H1 (cell line): ENCODE data around the gene ADGRV1.

Experiments used
- CTCF ChIP-seq, 3 experiments: IDR thresholded peaks; 1 replicate in 2 of 3; 2 replicates in 1 of 3; pipeline versions ENCODE4 v1.5.1 to v1.6.1; 2011; ENCODE audit warnings: low read length in 3 of 3, mild to moderate bottlenecking in 3 of 3, inconsistent platforms in 2 of 3, low read depth in 1 of 3, moderate library complexity in 1 of 3; ENCODE audit not compliant: insufficient read depth in 1 of 3; ENCODE audit errors: control extremely low read depth in 1 of 3
- EZH2 ChIP-seq: fragments of 200-600 bp; sonication (generic); IDR thresholded peaks from 2 replicates; pipeline ENCODE4 v1.7.1; 2012; ENCODE audit warnings: low read depth, mild to moderate bottlenecking, moderate library complexity, low read length, inconsistent platforms; ENCODE audit not compliant: severe bottlenecking
- GTF2F1 ChIP-seq: IDR thresholded peaks from 2 replicates; pipeline ENCODE4 v1.6.1; 2012; ENCODE audit warnings: low read depth, low read length, improper control_type of control experiment, borderline replicate concordance
- KDM1A ChIP-seq: fragments of 200-600, 300-600 bp; sonication (generic); IDR thresholded peaks from 2 replicates; pipeline ENCODE4 v1.7.1; 2016; ENCODE audit warnings: mild to moderate bottlenecking, low read length, borderline replicate concordance
- POLR2AphosphoS5 ChIP-seq: IDR thresholded peaks from 2 replicates; pipeline ENCODE4 v1.6.1; 2011; ENCODE audit warnings: low read depth, low read length
- RAD21 ChIP-seq, 2 experiments: IDR thresholded peaks in 1 of 2; conservative IDR thresholded peaks in 1 of 2; 2 replicates each; pipeline ENCODE4 v1.6.1; 2011; ENCODE audit warnings: low read depth in 2 of 2, low read length in 2 of 2, improper control_type of control experiment in 1 of 2, inconsistent platforms in 1 of 2, mild to moderate bottlenecking in 1 of 2, moderate library complexity in 1 of 2
- TAF7 ChIP-seq: optimal IDR thresholded peaks from 2 replicates; pipeline ENCODE3; 2011; ENCODE audit warnings: low read depth, mild to moderate bottlenecking, inconsistent platforms, low read length, moderate library complexity, borderline replicate concordance

GRCh38 chr5:90882448-90882847 lies 323.9 kb downstream of the ADGRV1 start:
- TF ChIP-seq GTF2F1 (no peak), POLR2AphosphoS5 (no peak), EZH2 (no peak), CTCF (IDR thresholded peaks at IDR 0.05; ENCODE audit: control extremely low read depth in 1 of 3, insufficient read depth in 1 of 3, low read depth in 1 of 3, low read length in 3 of 3) (no peak), KDM1A (no peak), TAF7 (no peak), RAD21 (IDR thresholded peaks at IDR 0.05 in 1 of 2, conservative IDR thresholded peaks at IDR 0.05 in 1 of 2; ENCODE audit: low read depth in 2 of 2, low read length in 2 of 2) (no peak)
